Stimulated activated CD8-positive, alpha-beta memory T cell treated with anti-CD3 and anti-CD28 coated beads, Interleukin-15, amount 100 ng/mL, for 1 hour (primary cell): ENCODE measurements around the gene CGNL1.

Source experiments
- DNase-seq: peaks from one replicate; pipeline ENCODE4 v3.0.0-alpha.2; 2020; ENCODE audit warnings: low read depth

Gene CGNL1

GRCh38 chr15:57385923-57386390, 9.7 kb downstream of the CGNL1 start:
- no peak for DNase-seq

- DNase-seq: no peak
Measured at GRCh38 chr15:57386976-57387375, 10.7 kb downstream of the CGNL1 start.

- no peak for DNase-seq
Measured at GRCh38 chr15:57387564-57388076, 11.3 kb downstream of the CGNL1 start.

GRCh38 chr15:57388464-57388863, 12.2 kb downstream of the CGNL1 start:
- DNase-seq: no peak

- DNase-seq: no peak
Measured at GRCh38 chr15:57389991-57390390, 13.7 kb downstream of the CGNL1 start.

DNA sequence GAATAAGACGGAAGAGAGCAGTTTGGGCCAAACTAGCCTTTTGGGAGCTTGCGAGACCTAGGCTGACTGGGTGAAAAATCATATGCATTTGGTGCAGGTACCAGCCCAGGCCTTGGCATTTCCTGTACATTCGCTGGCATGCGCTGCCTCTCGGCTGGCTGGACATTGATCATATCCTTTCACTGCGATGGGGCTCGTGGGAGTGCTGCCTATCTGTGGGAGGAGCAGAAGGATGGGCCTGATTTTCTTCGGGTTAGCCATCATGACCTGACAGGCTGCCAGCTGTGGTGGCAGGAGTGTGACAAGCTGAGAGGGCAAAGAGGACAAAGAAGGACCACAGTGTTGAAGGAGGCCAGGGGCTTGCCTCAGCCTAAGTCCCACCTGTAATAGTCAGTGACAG, 14.3 kb downstream of the CGNL1 start:
- DNase-seq: no peak

DNA sequence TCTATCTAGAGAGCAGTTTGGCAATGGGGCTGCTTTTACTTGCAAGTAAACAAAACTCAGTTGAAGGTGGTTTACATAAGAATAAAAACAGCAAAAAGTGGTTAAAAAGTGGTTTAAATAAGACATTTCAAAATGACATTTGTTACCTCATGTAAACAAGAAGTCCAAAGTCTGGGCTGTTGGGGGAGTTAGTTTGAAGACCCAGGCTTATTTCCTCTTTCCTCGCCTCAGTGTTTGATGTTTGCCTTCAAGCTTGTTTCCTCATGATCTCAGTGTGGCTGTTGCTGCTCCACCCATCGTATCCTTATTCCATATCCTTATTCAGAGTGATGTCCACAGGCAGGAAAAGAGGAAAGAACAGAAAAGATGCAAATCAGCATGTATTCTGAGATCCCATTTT, 15.2 kb downstream of the CGNL1 start:
- DNase-seq: no peak

DNA sequence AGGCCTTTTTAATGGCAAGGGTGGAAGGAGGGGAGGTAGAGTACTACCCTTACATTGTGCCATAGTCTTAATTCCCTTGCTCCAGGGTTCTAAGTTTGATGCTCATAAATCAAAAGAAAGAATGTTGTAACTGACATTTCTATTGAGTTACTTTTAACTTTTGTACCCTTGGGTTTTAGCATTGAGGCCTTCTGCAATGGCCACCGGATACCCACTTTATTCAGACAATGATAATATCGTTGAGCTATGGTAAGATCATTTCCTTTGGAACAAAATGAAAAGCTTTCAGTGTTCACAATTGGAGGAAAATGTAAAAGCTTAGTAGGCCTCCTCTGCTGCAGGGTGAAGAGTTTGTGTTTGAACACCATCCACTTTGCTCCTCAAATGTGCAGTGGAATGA, 16.8 kb downstream of the CGNL1 start:
- DNase-seq: no peak

DNA sequence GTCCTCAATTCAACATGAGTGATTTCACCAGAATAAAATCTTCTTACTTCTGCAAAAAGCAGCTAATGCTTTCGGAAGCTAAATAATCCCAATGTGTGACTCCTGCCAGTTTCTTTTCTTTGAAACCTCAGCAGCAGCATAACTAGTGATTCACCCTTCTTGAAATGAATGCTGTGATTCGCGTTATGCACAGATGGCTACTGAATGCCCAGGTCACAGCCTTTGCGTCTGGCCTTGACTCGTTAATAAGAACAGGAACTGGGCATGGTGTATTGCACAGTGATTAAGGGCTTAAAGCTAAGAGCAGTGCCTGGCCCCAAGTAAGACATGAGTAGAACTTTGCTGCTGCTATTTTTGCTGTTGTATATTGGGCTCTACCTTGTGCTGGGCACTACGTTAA, 19.0 kb downstream of the CGNL1 start:
- DNase-seq: no peak

DNA sequence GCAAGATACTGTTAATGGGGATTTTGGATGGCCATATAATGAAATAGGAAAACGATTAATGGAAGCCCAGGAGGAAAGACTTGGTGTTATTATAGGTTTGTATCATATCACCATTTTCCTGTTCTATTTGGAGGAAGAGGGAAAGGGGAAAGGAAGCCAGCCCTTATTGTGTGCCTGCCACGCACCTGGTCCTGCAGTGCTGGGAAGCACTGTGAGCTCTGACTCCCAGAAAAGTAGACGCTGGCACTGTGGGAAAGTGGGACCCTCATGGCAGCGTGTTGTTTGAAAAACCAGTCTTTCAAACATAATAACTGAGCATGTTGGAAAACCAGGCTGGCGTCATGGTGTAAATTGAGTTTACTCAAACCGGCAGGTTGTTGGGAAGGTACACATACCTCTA, 22.0 kb downstream of the CGNL1 start:
- no peak for DNase-seq

- no peak for DNase-seq
Measured at GRCh38 chr15:57401546-57401945, 25.2 kb downstream of the CGNL1 start.

- no peak for DNase-seq
Measured at GRCh38 chr15:57403017-57403416, 26.7 kb downstream of the CGNL1 start.

DNA sequence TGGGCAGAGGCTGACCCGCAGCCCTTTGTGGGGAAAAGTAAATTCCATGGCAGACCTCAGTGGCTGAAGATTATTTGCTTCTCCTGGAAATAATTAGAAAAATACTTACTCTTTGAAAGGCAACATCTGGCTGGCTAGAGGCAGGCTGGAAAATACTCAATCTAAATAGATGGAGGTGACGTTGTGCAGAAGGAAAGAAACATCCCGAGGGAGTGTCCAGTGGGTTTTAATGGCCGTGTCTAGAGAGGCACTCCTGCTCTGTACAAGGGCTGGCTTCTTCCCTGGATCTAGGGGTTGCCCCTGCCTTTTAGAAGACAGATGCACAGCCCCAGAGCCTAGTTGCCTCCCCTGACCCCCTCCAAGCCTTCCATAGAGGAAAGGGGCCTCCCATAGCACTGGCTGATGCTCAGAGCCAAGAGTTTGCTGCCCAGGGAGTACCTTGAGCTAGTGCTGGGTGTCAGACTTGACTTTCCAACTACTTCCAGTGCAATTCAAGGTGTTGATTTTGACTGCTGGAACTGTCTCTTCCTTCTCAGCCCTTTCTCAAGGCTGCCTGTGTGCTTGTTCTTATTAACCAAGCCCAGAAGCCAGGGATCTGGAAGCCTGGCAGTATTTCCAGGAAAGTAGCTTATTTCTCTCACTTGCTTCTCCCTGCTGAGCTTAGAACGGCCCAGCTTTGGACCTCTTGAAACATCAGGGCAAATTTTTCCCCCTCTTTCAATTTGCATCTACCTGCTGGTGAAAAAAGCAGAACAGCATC, 27.4 kb downstream of the CGNL1 start:
- DNase-seq: no peak

- no peak for DNase-seq
Measured at GRCh38 chr15:57405133-57405532, 28.8 kb downstream of the CGNL1 start.

GRCh38 chr15:57406062-57406772, 29.9 kb downstream of the CGNL1 start:
- DNase-seq: no peak

GRCh38 chr15:57410373-57410772, 34.1 kb downstream of the CGNL1 start:
- DNase-seq: no peak

DNA sequence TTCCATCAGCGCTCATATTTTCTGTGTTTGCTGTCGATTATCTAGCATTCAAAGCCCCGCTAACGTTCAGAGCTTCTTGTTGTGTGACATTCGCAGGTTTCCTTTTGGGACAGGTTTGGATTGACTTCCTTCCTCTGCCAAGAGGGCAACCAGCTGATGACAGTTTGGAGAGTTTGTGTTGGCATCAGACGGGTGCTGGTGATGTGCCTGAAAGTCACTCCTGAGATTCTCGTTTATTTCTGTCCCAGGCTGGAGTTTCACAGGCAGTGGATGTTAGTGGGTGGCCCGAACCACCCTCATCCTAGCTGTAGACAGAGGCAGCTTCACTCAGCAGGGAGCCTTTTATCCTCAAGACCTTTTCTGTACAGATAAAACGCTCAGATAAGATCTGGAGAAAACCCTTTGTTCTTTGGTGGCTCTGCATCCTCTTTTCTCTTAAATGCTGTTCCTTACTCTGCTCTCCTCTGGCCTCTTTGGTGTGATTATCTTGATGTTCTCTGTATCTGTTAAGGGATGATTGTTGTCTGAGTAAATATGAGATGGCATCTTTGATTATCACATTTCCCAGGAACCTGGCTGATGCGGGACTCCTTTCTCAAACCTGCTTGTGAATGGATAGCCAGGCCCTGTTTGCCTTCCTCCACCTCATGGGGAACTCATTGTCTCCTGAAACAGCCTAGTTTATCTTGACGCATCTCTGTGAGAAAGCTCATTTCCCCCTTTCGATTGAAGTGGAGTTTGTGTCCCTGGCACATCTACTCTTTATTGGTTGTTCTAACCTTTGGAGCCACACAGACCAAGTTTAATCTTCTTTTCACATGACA, 35.9 kb downstream of the CGNL1 start:
- DNase-seq: no peak

- DNase-seq: no peak
Measured at GRCh38 chr15:57415602-57416001, 39.3 kb downstream of the CGNL1 start.

GRCh38 chr15:57418635-57419034, 42.3 kb downstream of the CGNL1 start:
- no peak for DNase-seq

- no peak for DNase-seq
Measured at GRCh38 chr15:57419335-57419734, 43.0 kb downstream of the CGNL1 start.

DNA sequence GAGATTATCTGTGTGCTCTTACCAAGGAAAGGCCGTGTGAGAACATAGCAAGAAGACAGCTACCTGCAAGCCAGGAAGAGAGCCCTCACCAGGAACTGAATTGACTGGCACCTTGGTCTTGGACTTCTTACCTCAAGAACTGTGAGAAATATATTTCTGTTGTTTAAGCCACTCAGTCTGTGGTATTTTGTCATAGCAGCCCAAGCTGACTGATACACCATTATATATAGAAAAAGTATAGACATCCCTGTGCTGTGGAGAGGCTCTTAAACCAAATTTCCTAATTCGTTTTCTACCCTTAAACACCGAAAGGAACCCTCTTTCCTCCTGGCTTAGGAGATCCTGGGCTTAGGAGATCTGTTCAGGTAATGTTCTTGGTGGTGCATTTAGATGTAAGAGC, 44.8 kb downstream of the CGNL1 start:
- DNase-seq: no peak

DNA sequence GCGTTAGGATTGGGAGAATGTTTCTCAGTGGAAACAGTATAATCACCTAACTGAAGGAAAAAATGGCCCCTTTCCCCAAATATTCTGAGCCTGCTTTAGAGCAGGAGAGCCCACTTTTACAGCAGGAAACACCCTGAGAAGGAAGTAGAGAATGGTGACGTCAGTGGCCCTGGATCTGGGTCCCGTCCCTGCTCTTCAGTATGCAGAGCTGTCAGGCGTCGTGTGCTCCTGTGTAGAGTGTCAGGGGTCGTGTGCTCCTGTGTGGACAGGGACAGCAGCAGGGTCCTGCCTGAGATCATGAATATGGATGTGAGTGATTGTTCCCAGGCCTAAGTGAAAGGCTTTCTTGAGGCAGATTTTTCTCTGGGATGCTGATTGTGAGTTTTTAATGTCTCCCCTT, 45.2 kb downstream of the CGNL1 start:
- no peak for DNase-seq
